Activated CD8-positive, alpha-beta T cell treated with anti-CD3 and anti-CD28 coated beads for 36 hours (primary cell): Measurements from ENCODE around the gene UBE2Z. TPM values are rescaled to one million over a fixed set of nuclear protein-coding genes. Genes with fewer than 3 reads are reported as not detected.

Source experiments
- ATAC-seq: fragments of 200-7000 bp; cut with Tn5 transposase; one replicate; pipeline ENCODE4 v1.10.0; 2021; ENCODE audit warnings: mild to moderate bottlenecking, moderate library complexity
- CTCF ChIA-PET: fragments of 350-600 bp; sonication (Branson Sonifier 250); formaldehyde crosslinking; loops from one replicate; lab custom pipeline; 2021; ENCODE audit warnings: antibody characterized with exemption; lab: Charles Lee
- POLR2A ChIA-PET: fragments of 350-600 bp; sonication (Branson Sonifier 250); formaldehyde crosslinking; loops from one replicate; lab custom pipeline; 2021; ENCODE audit warnings: antibody characterized with exemption; lab: Charles Lee
- DNase-seq: peaks from one replicate; pipeline ENCODE4 v3.0.0-alpha.2; 2020
- H3K27ac Mint-ChIP-seq: one replicate; pipeline ENCODE4 v1.8.0; 2021; ENCODE audit warnings: mild to moderate bottlenecking, mixed read lengths
- H3K27me3 Mint-ChIP-seq: one replicate; pipeline ENCODE4 v1.8.0; 2021; ENCODE audit warnings: mixed read lengths
- H3K36me3 Mint-ChIP-seq: one replicate; pipeline ENCODE4 v1.8.0; 2021; ENCODE audit warnings: low read depth, mixed read lengths
- H3K4me1 Mint-ChIP-seq: one replicate; pipeline ENCODE4 v1.8.0; 2021; ENCODE audit warnings: low read depth, mixed read lengths
- H3K4me3 Mint-ChIP-seq: one replicate; pipeline ENCODE4 v1.8.0; 2021; ENCODE audit warnings: mild to moderate bottlenecking, moderate library complexity, mixed read lengths
- H3K9me3 Mint-ChIP-seq: one replicate; pipeline ENCODE4 v1.8.0; 2021; ENCODE audit warnings: mixed read lengths
- intact Hi-C: fragments of 100-400 bp; cut with micrococcal nuclease; formaldehyde crosslinking; loops from one replicate; pipeline ENCODE4 v1.10.0; 2022
- total RNA-seq, 2 experiments: library from RNA; stranded (reverse); gene quantifications; one replicate each; pipeline ENCODE4 v1.2.3, GENCODE V29; 2021
- TF ChIP-seq, protein P1 (sequence below): fragments of 200-600 bp; IDR thresholded peaks from one replicate; pipeline ENCODE4 v1.8.0; 2022; ENCODE audit warnings: antibody characterized with exemption, mild to moderate bottlenecking

Gene UBE2Z
- total RNA-seq, 2 experiments from 2014 or later = 71.1 to 74.3 TPM

DNA sequence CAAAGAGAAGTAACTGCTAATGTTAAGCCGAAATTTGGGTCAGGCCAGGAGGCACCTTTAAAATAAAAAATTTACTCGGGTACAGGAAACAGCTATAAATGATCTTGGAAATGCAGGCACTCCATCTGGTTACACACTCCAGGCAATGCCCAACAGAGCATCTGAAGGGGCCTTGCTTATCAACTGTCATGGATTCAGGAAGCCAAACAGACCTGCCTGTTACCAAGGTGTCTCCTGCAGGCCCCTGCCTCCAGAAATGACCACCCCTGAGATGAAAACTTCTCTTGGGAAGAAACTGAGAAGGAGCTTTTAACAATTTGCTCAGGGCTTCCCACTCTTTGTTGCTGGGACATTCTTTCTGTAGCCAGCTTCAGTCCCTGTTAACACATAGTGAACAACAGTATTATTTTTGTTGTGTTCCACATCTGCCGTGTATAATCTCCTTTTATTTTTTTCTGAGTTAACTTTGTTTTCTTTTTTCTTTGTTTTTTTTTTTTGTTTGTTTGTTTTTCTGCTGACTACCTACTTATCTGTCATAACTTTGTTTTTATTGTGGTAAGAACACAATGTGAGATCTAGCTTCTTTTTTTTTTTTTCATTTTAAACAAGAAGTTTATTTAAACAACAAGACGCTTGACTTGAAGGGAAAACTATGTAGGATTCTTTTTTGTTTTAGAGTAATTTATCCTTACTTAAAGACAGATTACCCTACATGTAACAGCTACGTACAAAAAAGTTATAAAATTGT is 34.3 kb upstream of the UBE2Z start:
- ChIA-PET POLR2A (interaction anchor here (1.5 kb wide), 1 partner anchor 33 kb away, joined by 3 read pairs; no protein-coding TSS in a partner anchor), CTCF (interaction anchor here (0.7 to 15.2 kb wide), 6 partner anchors 11 to 195 kb away, joined by 3 to 614 read pairs (median 6); partner anchors contain the start of gene TTLL6)
- no peak for ATAC-seq
- Mint-ChIP-seq H3K36me3 (no peaks in the 10 kb centered on the region), H3K9me3 (no peaks in the 10 kb centered on the region), H3K27me3 (peaks cover 3% of the 10 kb centered on the region), H3K4me1 (no peaks in the 10 kb centered on the region), H3K27ac (no peak overlapping the region), H3K4me3 (no peak overlapping the region)
- no peak for DNase-seq
- TF ChIP-seq, protein P1, sequence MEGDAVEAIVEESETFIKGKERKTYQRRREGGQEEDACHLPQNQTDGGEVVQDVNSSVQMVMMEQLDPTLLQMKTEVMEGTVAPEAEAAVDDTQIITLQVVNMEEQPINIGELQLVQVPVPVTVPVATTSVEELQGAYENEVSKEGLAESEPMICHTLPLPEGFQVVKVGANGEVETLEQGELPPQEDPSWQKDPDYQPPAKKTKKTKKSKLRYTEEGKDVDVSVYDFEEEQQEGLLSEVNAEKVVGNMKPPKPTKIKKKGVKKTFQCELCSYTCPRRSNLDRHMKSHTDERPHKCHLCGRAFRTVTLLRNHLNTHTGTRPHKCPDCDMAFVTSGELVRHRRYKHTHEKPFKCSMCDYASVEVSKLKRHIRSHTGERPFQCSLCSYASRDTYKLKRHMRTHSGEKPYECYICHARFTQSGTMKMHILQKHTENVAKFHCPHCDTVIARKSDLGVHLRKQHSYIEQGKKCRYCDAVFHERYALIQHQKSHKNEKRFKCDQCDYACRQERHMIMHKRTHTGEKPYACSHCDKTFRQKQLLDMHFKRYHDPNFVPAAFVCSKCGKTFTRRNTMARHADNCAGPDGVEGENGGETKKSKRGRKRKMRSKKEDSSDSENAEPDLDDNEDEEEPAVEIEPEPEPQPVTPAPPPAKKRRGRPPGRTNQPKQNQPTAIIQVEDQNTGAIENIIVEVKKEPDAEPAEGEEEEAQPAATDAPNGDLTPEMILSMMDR = no peak
- intact Hi-C loops = no loop called here

DNA sequence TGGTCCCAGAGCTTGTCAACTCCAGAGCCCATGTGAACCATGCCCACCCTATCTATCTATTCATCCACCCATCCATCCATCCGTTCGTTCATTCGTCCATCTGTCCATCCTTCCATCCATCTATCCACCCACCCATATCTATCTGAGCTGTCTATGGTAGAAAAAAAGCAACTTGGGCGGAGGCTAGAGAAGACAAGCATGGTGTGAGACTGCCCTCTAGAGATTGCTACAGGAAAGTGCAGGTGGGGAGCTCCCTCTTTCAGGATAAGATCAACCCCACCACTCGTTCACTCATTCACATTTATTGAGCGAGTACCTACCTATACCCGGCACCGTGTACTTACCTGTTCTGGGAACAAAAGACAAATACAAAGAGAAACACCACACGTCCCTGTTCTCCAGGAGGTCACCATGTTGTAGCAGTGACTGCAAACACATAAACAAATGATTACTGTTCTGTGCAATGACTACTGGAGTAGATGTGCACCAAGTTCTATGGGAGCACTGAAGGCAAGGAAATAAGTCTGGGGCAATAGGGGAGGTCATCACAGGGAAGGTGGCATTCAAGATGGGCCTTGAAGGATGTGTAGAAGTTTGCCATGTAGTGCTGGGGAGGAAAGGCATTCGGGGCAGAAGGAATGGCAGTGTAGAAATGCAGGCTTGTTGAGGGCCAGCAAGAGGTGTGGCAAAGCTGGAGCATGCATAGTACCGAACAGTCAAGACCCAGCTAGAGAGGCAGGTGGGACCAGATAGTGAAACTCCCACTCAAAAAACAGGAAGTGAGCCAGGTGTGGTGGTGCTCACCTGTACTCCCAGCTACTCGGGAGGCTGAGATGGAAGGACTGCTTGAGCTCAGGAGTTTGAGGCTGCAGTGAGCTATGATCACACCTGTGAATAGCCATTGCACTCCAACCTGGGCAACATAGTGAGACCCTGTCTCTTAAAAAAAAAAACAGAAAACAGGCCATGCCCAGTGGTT is 29.0 kb upstream of the UBE2Z start:
- Mint-ChIP-seq H3K4me1 (no peaks in the 10 kb centered on the region), H3K9me3 (no peaks in the 10 kb centered on the region), H3K27ac (no peak overlapping the region), H3K36me3 (no peaks in the 10 kb centered on the region), H3K4me3 (no peak overlapping the region), H3K27me3 (peaks cover 3% of the 10 kb centered on the region)
- ChIA-PET CTCF (interaction anchor here (0.6 to 15.2 kb wide), 75 partner anchors 8 to 411 kb away, joined by 3 to 614 read pairs (median 5); partner anchors contain the start of genes ATP5MC1, CALCOCO2, HOXB13 and PRAC2), POLR2A (interaction anchor here (0.7 to 1.0 kb wide), 3 partner anchors 45 to 75 kb away, joined by 3 to 4 read pairs (median 3); no protein-coding TSS in a partner anchor)
- intact Hi-C loops = loop anchor here (1.0 to 2.0 kb wide), 3 partner anchors 64 to 200 kb away; no protein-coding TSS in a partner anchor
- DNase-seq = peak; percentile 69
- ATAC-seq = peak; percentile 98
- TF ChIP-seq, protein P1 = peak; percentile 94

DNA sequence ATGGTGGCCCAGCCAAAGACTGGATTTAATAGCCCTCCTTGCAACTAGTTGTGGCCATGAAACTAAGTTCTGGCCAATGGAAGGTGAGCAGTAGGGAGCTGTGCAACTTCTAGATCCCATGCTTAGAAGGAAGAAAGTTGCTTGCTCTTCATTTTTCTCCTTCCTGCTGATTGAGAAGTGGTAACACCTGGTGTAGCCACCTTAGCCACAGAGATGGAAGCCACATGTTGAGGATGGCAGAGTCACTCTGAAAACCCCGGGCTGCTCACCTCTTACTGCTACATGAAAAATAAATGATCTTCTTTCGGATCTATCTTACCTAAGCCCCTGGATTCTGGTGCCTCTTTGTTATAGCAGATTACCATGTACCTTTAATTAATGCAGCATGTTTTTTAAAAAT is 25.9 kb upstream of the UBE2Z start:
- Mint-ChIP-seq H3K4me1 (peaks cover 2% of the 10 kb centered on the region), H3K4me3 (no peak overlapping the region), H3K27me3 (peaks cover 3% of the 10 kb centered on the region), H3K27ac (no peak overlapping the region), H3K36me3 (no peaks in the 10 kb centered on the region), H3K9me3 (no peaks in the 10 kb centered on the region)
- ChIA-PET CTCF (interaction anchor here (1.1 to 15.2 kb wide), 5 partner anchors 11 to 202 kb away, joined by 3 to 614 read pairs (median 22); partner anchors contain the start of genes ATP5MC1 and TTLL6), POLR2A (no interaction called here)
- DNase-seq (no peak), ATAC-seq (no peak)
- intact Hi-C loops = no loop called here
- TF ChIP-seq, protein P1 = no peak

DNA sequence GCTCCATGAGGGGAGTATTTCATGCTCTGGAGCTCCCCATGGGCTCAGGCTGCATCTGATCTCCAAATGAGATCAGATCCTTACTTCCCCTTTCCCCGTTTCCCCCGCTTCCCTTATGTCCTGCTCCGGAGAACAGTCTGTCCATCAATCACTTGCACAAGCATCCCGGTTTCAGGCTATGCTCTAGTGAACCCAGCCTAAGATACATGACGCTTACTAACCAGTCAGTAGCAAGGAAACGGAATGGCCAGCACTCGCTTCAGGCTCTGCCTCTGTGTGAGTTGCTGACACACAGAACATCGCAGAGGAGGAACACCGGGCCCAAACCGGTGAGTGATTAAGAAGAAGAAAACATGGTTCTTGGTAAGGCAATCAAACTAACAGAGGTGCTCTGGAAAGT is 25.0 kb upstream of the UBE2Z start:
- Mint-ChIP-seq H3K27me3 (no peaks in the 10 kb centered on the region), H3K4me3 (no peak overlapping the region), H3K4me1 (peaks cover 2% of the 10 kb centered on the region), H3K9me3 (no peaks in the 10 kb centered on the region), H3K27ac (no peak overlapping the region), H3K36me3 (no peaks in the 10 kb centered on the region)
- intact Hi-C loops = no loop called here
- POLR2A ChIA-PET = no interaction called here
- DNase-seq (no peak), ATAC-seq (no peak)
- CTCF ChIA-PET = interaction anchor here (1.0 to 15.2 kb wide), 9 partner anchors 11 to 207 kb away, joined by 3 to 614 read pairs (median 10); partner anchors contain the start of genes ATP5MC1 and TTLL6
- TF ChIP-seq, protein P1 = no peak
